ENCODE measurements around the gene PLXNB2. TPM values are rescaled to one million over a fixed set of nuclear protein-coding genes. Genes with fewer than 3 reads are reported as not detected.

Gene PLXNB2
- total RNA-seq, 1 experiment from 2014 or later, result 227 TPM

DNA sequence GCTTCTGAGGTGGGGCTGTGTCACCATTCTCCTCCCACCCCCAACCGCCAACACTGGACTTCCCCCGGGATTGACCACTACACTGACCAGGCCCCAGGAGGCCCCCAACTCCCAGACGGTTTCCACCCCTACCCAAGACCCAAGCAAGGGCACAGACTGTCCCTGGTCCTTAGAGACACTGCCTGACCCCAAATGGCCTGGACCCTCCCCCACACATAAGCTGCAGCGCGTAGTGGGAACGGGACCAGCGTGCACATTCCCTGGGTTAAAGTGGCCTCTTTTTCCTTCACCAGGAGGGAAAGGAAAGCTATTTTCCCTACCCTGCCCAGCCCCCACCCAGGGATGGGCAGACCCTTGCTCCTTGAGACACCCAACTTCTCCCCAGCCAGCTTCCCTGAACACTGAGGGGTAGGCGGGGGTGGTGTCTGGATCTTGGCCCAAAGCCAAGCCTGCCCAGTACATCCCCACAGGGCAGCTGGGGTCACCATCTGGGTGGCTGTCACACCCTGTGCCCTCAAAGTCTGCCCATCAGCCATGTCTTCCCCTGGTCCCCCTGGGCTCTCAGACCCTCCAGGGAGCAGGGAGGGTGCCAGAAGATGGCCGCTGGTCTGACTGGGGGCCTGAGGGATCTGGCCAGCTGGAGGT, 44.4 kb downstream of the PLXNB2 start:
- no peak overlapping the region for H3K4me3 ChIP-seq (ENCODE audit: low read depth in 2 of 2, low read length in 2 of 2)
- no TSS peak for BruUV-seq (replicated peaks)

DNA sequence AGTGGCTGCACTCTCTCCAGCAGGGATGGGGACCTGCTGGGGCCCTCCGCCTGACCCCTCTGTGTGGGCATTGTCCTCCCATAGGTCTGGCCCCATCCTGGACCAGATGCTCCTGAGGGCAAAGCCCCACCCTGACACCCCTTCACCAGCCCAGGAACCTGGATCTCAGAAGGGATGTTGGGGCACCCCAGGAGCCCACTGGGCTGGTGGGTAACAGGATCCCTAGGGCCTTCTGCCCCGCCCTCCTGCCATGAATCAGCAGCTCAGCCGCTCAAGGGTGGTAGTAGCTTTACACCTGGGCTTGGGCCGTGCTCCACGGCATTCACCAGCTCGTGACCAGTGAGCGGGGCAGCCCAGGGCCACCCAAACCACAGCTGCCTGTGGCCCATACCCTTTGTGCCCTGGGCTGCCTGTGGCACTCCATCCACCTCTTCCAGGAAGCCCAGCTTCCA, 45.0 kb downstream of the PLXNB2 start:
- H3K9me3 ChIP-seq (ENCODE audit: control insufficient read depth, insufficient read depth, low read depth, low read length), result no peaks in the 10 kb centered on the region
- ChIA-PET POLR2A (interaction anchor here (0.5 kb wide), 1 partner anchor 1766 kb away, joined by 3 read pairs; no protein-coding TSS in a partner anchor), CTCF (no interaction called here)
- no peaks in the 10 kb centered on the region; the same call in 1 of the 2 replicates for H3K36me3 ChIP-seq (ENCODE audit: control insufficient read depth, insufficient read depth, low read length)
- peak; percentile 39; the same call in 1 of the 2 replicates for ATAC-seq
- no peak for TF ChIP-seq SIN3A (IDR thresholded peaks at IDR 0.05; ENCODE audit: borderline replicate concordance, insufficient read depth, low read depth, low read length)
- TF ChIP-seq POLR2AphosphoS5 (IDR thresholded peaks at IDR 0.05; ENCODE audit: low read depth, low read length), result no peak
- TF ChIP-seq TCF7L2 (IDR thresholded peaks at IDR 0.05; ENCODE audit: low read depth, low read length), result no peak
- TF ChIP-seq, protein P1, sequence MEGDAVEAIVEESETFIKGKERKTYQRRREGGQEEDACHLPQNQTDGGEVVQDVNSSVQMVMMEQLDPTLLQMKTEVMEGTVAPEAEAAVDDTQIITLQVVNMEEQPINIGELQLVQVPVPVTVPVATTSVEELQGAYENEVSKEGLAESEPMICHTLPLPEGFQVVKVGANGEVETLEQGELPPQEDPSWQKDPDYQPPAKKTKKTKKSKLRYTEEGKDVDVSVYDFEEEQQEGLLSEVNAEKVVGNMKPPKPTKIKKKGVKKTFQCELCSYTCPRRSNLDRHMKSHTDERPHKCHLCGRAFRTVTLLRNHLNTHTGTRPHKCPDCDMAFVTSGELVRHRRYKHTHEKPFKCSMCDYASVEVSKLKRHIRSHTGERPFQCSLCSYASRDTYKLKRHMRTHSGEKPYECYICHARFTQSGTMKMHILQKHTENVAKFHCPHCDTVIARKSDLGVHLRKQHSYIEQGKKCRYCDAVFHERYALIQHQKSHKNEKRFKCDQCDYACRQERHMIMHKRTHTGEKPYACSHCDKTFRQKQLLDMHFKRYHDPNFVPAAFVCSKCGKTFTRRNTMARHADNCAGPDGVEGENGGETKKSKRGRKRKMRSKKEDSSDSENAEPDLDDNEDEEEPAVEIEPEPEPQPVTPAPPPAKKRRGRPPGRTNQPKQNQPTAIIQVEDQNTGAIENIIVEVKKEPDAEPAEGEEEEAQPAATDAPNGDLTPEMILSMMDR (IDR thresholded peaks at IDR 0.05), result no peak
- TF ChIP-seq, protein P2, sequence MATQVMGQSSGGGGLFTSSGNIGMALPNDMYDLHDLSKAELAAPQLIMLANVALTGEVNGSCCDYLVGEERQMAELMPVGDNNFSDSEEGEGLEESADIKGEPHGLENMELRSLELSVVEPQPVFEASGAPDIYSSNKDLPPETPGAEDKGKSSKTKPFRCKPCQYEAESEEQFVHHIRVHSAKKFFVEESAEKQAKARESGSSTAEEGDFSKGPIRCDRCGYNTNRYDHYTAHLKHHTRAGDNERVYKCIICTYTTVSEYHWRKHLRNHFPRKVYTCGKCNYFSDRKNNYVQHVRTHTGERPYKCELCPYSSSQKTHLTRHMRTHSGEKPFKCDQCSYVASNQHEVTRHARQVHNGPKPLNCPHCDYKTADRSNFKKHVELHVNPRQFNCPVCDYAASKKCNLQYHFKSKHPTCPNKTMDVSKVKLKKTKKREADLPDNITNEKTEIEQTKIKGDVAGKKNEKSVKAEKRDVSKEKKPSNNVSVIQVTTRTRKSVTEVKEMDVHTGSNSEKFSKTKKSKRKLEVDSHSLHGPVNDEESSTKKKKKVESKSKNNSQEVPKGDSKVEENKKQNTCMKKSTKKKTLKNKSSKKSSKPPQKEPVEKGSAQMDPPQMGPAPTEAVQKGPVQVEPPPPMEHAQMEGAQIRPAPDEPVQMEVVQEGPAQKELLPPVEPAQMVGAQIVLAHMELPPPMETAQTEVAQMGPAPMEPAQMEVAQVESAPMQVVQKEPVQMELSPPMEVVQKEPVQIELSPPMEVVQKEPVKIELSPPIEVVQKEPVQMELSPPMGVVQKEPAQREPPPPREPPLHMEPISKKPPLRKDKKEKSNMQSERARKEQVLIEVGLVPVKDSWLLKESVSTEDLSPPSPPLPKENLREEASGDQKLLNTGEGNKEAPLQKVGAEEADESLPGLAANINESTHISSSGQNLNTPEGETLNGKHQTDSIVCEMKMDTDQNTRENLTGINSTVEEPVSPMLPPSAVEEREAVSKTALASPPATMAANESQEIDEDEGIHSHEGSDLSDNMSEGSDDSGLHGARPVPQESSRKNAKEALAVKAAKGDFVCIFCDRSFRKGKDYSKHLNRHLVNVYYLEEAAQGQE (IDR thresholded peaks at IDR 0.05; ENCODE audit: insufficient read depth in 1 of 2, low read depth in 2 of 2, low read length in 1 of 2), result no peak
- no TSS peak for BruUV-seq (replicated peaks)
- peaks cover 33% of the 10 kb centered on the region for H3K4me1 ChIP-seq (ENCODE audit: control insufficient read depth, insufficient read depth, low read length)
- H3K27me3 ChIP-seq (ENCODE audit: control insufficient read depth, insufficient read depth, low read length), result no peaks in the 10 kb centered on the region
- in situ Hi-C loops (cut with HindIII; ENCODE audit: low pct_unique_long_range_greater_than_20kb, low sequenced_read_pairs) (no loop called here), intact Hi-C loops (cut with micrococcal nuclease; ENCODE audit: unreplicated experiment) (no loop called here)
- no peak for DNase-seq (ENCODE audit: low read depth, low spot score)
- H3K4me3 ChIP-seq (ENCODE audit: low read depth in 2 of 2, low read length in 2 of 2), result no peak overlapping the region; a peak in 1 of 4 replicates
- peak overlapping the region; percentile 85 for H3K27ac ChIP-seq (ENCODE audit: low read length)

More for the DNA sequence above, 44.4 kb downstream of the PLXNB2 start:
- CTCF ChIA-PET, result interaction anchor here (0.6 kb wide), 1 partner anchor 9 kb away, joined by 4 read pairs; no protein-coding TSS in a partner anchor
- DNase-seq (ENCODE audit: low read depth, low spot score) (no peak), ATAC-seq (no peak)
- intact Hi-C loops (cut with micrococcal nuclease; ENCODE audit: unreplicated experiment), result no loop called here
- POLR2A ChIA-PET, result no interaction called here
- Histone ChIP-seq H3K36me3 (ENCODE audit: control insufficient read depth, insufficient read depth, low read length) (no peaks in the 10 kb centered on the region; the same call in 1 of the 2 replicates), H3K27me3 (ENCODE audit: control insufficient read depth, insufficient read depth, low read length) (no peaks in the 10 kb centered on the region), H3K27ac (ENCODE audit: low read length) (peak overlapping the region; percentile 85), H3K9me3 (ENCODE audit: control insufficient read depth, insufficient read depth, low read depth, low read length) (no peaks in the 10 kb centered on the region), H3K4me1 (ENCODE audit: control insufficient read depth, insufficient read depth, low read length) (peaks cover 32% of the 10 kb centered on the region)
- TF ChIP-seq, protein P2 (IDR thresholded peaks at IDR 0.05; ENCODE audit: insufficient read depth in 1 of 2, low read depth in 2 of 2, low read length in 1 of 2), result no peak
- TF ChIP-seq TCF7L2 (IDR thresholded peaks at IDR 0.05; ENCODE audit: low read depth, low read length) (no peak), SIN3A (IDR thresholded peaks at IDR 0.05; ENCODE audit: borderline replicate concordance, insufficient read depth, low read depth, low read length) (no peak), POLR2AphosphoS5 (IDR thresholded peaks at IDR 0.05; ENCODE audit: low read depth, low read length) (no peak)
- TF ChIP-seq, protein P1 (IDR thresholded peaks at IDR 0.05), result no peak
- in situ Hi-C loops (cut with HindIII; ENCODE audit: low pct_unique_long_range_greater_than_20kb, low sequenced_read_pairs), result no loop called here

Measured in Panc1 (cell line).